Measurements from ENCODE around the gene DDX31. TPM values are rescaled to one million over a fixed set of nuclear protein-coding genes. Genes with fewer than 3 reads are reported as not detected.

The DDX31 gene
- total RNA-seq, 1 experiment from 2014 or later, result 28.4 TPM

DNA sequence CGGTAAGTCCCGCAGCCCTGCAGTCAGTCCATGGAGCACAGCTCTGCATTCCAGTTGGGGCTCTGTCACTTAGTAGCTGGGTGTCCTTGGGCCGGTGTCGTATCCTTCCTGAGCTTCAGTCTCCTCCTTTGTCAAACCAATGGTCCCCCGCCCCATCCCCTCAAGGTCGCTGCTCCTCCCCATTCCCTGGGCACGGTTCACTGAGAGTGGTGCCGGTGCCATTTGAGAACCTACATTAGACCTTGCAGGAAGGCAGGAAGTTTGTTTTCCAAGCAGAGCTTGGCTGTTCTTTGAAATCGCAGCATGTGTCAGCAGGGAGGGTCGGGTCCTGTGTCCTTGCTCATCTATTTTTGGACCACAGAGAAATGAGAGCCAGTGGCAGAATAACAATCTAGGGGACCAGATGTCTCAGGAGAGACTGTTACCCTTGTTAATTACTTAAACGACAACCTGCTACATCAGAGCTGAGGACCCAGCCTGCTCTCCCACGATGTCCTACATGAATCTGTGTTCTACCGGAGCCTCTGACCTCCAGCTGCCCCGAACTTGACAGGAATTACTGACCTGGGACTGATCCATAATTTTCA lies 109.1 kb downstream of the DDX31 start:
- H3K4me1 ChIP-seq (ENCODE audit: insufficient read depth, low read length), result no peaks in the 10 kb centered on the region; the same call in 1 of the 2 replicates
- H3K18ac ChIP-seq (ENCODE audit: insufficient read length, low read depth, low read length), result no peak overlapping the region
- no peaks in the 10 kb centered on the region for H3K79me2 ChIP-seq (ENCODE audit: insufficient read depth, low read length)
- H3K4me2 ChIP-seq (ENCODE audit: insufficient read depth, insufficient read length, low read length), result no peak overlapping the region
- peaks cover 10 to 35% of the 10 kb centered on the region in 2 experiments for H3K4me1 Mint-ChIP-seq
- H2AK5ac ChIP-seq (ENCODE audit: insufficient read length, low read length), result no peak overlapping the region
- no peak overlapping the region for H4K91ac ChIP-seq (ENCODE audit: insufficient read length, low read depth, low read length)
- no peaks in the 10 kb centered on the region for H3K79me1 ChIP-seq (ENCODE audit: insufficient read depth, low read depth, low read length, poor library complexity, severe bottlenecking)
- no peak overlapping the region for H4K8ac ChIP-seq (replicated peaks; ENCODE audit: insufficient read length, low read depth, low read length)
- H3K23ac ChIP-seq (ENCODE audit: insufficient read length, low read depth, low read length), result no peak overlapping the region
- no peak for TF ChIP-seq CTCF (conservative IDR thresholded peaks at IDR 0.05)
- H3K36me3 Mint-ChIP-seq (ENCODE audit: insufficient read depth in 1 of 3, low read depth in 3 of 3), result peaks cover 0 to 8% (median 3%) of the 10 kb centered on the region in 3 experiments; a peak in 5 of 7 replicates
- H2BK120ac ChIP-seq (ENCODE audit: low read depth, low read length, poor library complexity, severe bottlenecking), result no peak overlapping the region
- H3K27ac Mint-ChIP-seq, result no peak overlapping the region
- H3K27ac ChIP-seq (ENCODE audit: insufficient read length, low read depth, low read length), result no peak overlapping the region
- peaks cover 9 to 10% of the 10 kb centered on the region in 2 experiments for H3K9me3 Mint-ChIP-seq
- no peak overlapping the region for H2BK5ac ChIP-seq (ENCODE audit: insufficient read length, low read length)
- H3T11ph ChIP-seq (ENCODE audit: low read length), result no peak overlapping the region
- H3K14ac ChIP-seq (ENCODE audit: insufficient read depth, low read length), result no peak overlapping the region
- no peak overlapping the region for H2AFZ ChIP-seq (ENCODE audit: low read length)
- H3K9me3 ChIP-seq (ENCODE audit: control insufficient read depth, low read depth, low read length), result no peaks in the 10 kb centered on the region
- no peaks in the 10 kb centered on the region for H3K27me3 ChIP-seq (ENCODE audit: insufficient read depth, low read length)
- H2BK15ac ChIP-seq (ENCODE audit: low read depth, low read length), result no peak overlapping the region
- H4K5ac ChIP-seq (ENCODE audit: insufficient read length, low read depth, low read length), result no peak overlapping the region
- no peak overlapping the region for H3K56ac ChIP-seq (ENCODE audit: insufficient read length, low read depth, low read length)
- H4K20me1 ChIP-seq (ENCODE audit: control insufficient read depth, insufficient read depth, insufficient read length), result no peaks in the 10 kb centered on the region
- H3K23me2 ChIP-seq (ENCODE audit: insufficient read length, low read depth, low read length, poor library complexity, severe bottlenecking), result no peaks in the 10 kb centered on the region
- H3K4ac ChIP-seq (ENCODE audit: low read depth, low read length), result no peak overlapping the region
- no peak overlapping the region for H3K9ac ChIP-seq (ENCODE audit: extremely low read depth, insufficient read length, low read length)
- no CpG with 5 or more reads among the region's 14 CpGs for WGBS (ENCODE audit: extremely low coverage, insufficient read length, low lambda C conversion rate)
- no peak overlapping the region for H2BK12ac ChIP-seq (ENCODE audit: insufficient read length, low read depth, low read length)
- no peak overlapping the region for H3K4me3 Mint-ChIP-seq
- no peak overlapping the region for H2BK20ac ChIP-seq (ENCODE audit: low read depth, low read length, poor library complexity, severe bottlenecking)
- peaks cover 16% of the 10 kb centered on the region for H3K27me3 Mint-ChIP-seq (ENCODE audit: low read depth)
- DNase-seq, result no peak
